Measurements from ENCODE around the gene TEX36.

DNA sequence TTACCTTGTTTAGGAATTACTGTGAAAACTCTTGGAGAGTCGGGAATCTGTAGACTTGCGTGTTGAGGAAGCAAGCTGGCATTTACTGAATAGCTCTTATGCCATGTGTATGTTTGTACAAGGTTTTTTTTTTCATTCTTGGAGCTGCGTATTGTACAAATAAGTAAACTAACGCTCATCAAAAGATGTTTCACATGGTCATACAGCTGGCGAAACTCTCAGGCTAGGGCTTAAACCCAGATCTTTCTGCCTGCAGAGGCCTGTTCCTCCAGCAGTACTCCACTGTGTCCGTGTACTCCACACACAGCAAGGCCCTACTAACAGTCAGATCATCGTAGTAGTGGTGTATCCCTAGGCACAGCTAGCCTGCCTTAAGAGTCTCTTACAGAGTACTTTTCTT is 44.0 kb upstream of the TEX36 start:
- TF ChIP-seq PHF8 (IDR thresholded peaks at IDR 0.05; ENCODE audit: borderline replicate concordance, low read length) = no peak
- no peak for TF ChIP-seq EZH2 (IDR thresholded peaks at IDR 0.05; ENCODE audit: borderline replicate concordance, low read depth, low read length)
- no peak for TF ChIP-seq KAT8 (IDR thresholded peaks at IDR 0.05; ENCODE audit: low read depth)
- TF ChIP-seq THAP12 (CRISPR knock-in tag; IDR thresholded peaks at IDR 0.05) = no peak
- TF ChIP-seq NONO (IDR thresholded peaks at IDR 0.05; ENCODE audit: low read depth in 2 of 2, low read length in 1 of 2) = no peak
- TF ChIP-seq FOXA1 (IDR thresholded peaks at IDR 0.05; ENCODE audit: borderline replicate concordance) = no peak
- no peak for TF ChIP-seq ZNF280A (IDR thresholded peaks at IDR 0.05; ENCODE audit: low read depth, partially characterized antibody)
- TF ChIP-seq FOSL1 (tag; conservative IDR thresholded peaks at IDR 0.05) = no peak
